Measurements from ENCODE around the gene LRP2. TPM values are rescaled to one million over a fixed set of nuclear protein-coding genes. Genes with fewer than 3 reads are reported as not detected.

LRP2 gene
- polyA plus RNA-seq, 3 donors, result not detected

GRCh38 chr2:169286624-169287231 is 75.6 kb downstream of the LRP2 start:
- intact Hi-C loops (cut with micrococcal nuclease), result no loop called here
- Histone ChIP-seq H3K27me3 (ENCODE audit: control insufficient read depth in 2 of 2, insufficient read depth in 2 of 2, low read length in 2 of 2) (no peaks in the 10 kb centered on the region), H3K4me3 (replicated peaks in 1 of 3; ENCODE audit: low read depth in 2 of 3, low read length in 3 of 3) (no peak overlapping the region), H4K20me1 (ENCODE audit: insufficient read depth, low read length) (no peaks in the 10 kb centered on the region), H3K9me3 (replicated peaks in 1 of 2; ENCODE audit: control insufficient read depth in 1 of 2, insufficient read depth in 1 of 2, low read length in 2 of 2) (no peaks in the 10 kb centered on the region), H3K4me1 (ENCODE audit: control insufficient read depth in 1 of 2, insufficient read depth in 2 of 2, low read length in 2 of 2) (no peaks in the 10 kb centered on the region), H2AFZ (ENCODE audit: insufficient read depth, low read depth, low read length, poor library complexity, severe bottlenecking) (no peak overlapping the region), H3K4me2 (replicated peaks; ENCODE audit: extremely low read depth, low read length, poor library complexity, severe bottlenecking) (no peak overlapping the region), H3K9ac (ENCODE audit: insufficient read depth, low read length, poor library complexity, severe bottlenecking) (no peak overlapping the region), H3K79me2 (ENCODE audit: insufficient read depth, low read length) (no peaks in the 10 kb centered on the region), H3K27ac (ENCODE audit: low read depth in 1 of 2, low read length in 2 of 2) (no peak overlapping the region), H3K36me3 (replicated peaks in 1 of 2; ENCODE audit: control insufficient read depth in 1 of 2, insufficient read depth in 2 of 2, low read length in 2 of 2) (no peaks in the 10 kb centered on the region)
- Mint-ChIP-seq H3K9me3 (no peaks in the 10 kb centered on the region), H3K4me1 (no peaks in the 10 kb centered on the region), H3K27ac (no peak overlapping the region), H3K27me3 (ENCODE audit: low read depth in 3 of 3) (no peaks in the 10 kb centered on the region), H3K4me3 (no peak overlapping the region), H3K36me3 (no peaks in the 10 kb centered on the region)
- TF ChIP-seq CTCF (IDR thresholded peaks at IDR 0.05), result no peak
- 100% methylated on average over 1 of the region's 4 CpGs for WGBS (ENCODE audit: insufficient coverage)
- no peak for DNase-seq

GRCh38 chr2:169285531-169286235 is 76.7 kb downstream of the LRP2 start:
- Mint-ChIP-seq H3K4me3 (no peak overlapping the region), H3K36me3 (no peaks in the 10 kb centered on the region), H3K27ac (peak overlapping the region in 1 of 7 donors; percentile 1), H3K27me3 (ENCODE audit: low read depth in 3 of 3) (peaks cover 0 to 1% (median 0%) of the 10 kb centered on the region in 3 donors), H3K4me1 (no peaks in the 10 kb centered on the region), H3K9me3 (no peaks in the 10 kb centered on the region)
- no peaks in the 10 kb centered on the region for H3K36me3 ChIP-seq (replicated peaks in 1 of 2; ENCODE audit: control insufficient read depth in 1 of 2, insufficient read depth in 2 of 2, low read length in 2 of 2)
- intact Hi-C loops (cut with micrococcal nuclease), result no loop called here
- TF ChIP-seq CTCF (IDR thresholded peaks at IDR 0.05), result no peak
- no peaks in the 10 kb centered on the region for H3K9me3 ChIP-seq (replicated peaks in 1 of 2; ENCODE audit: control insufficient read depth in 1 of 2, insufficient read depth in 1 of 2, low read length in 2 of 2)
- H3K4me1 ChIP-seq (ENCODE audit: control insufficient read depth in 1 of 2, insufficient read depth in 2 of 2, low read length in 2 of 2), result no peaks in the 10 kb centered on the region
- H3K4me2 ChIP-seq (replicated peaks; ENCODE audit: extremely low read depth, low read length, poor library complexity, severe bottlenecking), result no peak overlapping the region
- H3K9ac ChIP-seq (ENCODE audit: insufficient read depth, low read length, poor library complexity, severe bottlenecking), result no peak overlapping the region
- no peaks in the 10 kb centered on the region for H3K27me3 ChIP-seq (ENCODE audit: control insufficient read depth in 2 of 2, insufficient read depth in 2 of 2, low read length in 2 of 2)
- no peak overlapping the region for H3K27ac ChIP-seq (ENCODE audit: low read depth in 1 of 2, low read length in 2 of 2)
- H4K20me1 ChIP-seq (ENCODE audit: insufficient read depth, low read length), result no peaks in the 10 kb centered on the region
- WGBS (ENCODE audit: insufficient coverage), result 86% methylated on average over 1 of the region's 5 CpGs
- H2AFZ ChIP-seq (ENCODE audit: insufficient read depth, low read depth, low read length, poor library complexity, severe bottlenecking), result no peak overlapping the region
- no peak for DNase-seq
- no peaks in the 10 kb centered on the region for H3K79me2 ChIP-seq (ENCODE audit: insufficient read depth, low read length)
- no peak overlapping the region for H3K4me3 ChIP-seq (replicated peaks in 1 of 3; ENCODE audit: low read depth in 2 of 3, low read length in 3 of 3)
